ENCODE data around the gene DRC3.

Gene DRC3

DNA sequence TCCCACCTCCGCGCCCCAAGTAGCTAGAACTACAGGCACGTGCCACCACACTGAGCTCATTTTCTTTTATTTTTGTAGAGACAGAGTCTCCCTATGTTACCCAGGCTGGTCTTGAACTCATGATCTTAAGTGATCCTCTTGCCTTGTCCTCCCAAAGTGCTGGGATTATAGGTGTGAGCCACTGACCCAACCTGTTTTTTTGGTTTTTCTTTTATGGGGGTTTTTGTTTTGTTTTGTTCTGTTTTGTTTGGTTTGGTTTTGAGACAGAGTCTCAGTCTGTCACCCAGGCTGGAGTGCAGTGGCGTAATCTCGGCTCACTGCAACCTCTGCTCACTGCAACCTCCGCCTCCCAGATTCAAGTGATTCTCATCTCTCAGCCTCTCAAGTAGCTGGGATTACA is 82.9 kb downstream of the DRC3 start:
- no peak for DNase-seq (ENCODE audit: low read depth in 2 of 2)

DNA sequence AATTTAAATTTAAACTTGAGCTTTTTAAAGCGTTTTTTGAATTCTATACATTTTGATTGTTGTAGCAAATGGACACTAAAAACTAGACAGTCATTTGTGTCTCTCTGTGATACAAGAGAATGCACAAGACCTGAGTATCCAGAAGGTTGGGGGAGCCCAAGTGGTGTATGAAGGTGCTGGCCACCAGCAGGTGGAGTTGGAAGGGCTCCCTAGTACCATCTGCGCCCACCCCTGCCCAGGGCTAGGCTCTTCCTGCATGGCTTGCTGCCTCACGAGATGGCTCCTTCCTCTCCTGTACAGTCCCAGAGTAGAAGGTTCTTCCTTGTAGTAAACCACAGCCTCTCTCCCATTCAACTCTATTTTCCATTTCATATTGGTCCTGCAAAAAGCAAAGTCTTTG is 83.6 kb downstream of the DRC3 start:
- DNase-seq (ENCODE audit: low read depth in 2 of 2), result no peak

DNA sequence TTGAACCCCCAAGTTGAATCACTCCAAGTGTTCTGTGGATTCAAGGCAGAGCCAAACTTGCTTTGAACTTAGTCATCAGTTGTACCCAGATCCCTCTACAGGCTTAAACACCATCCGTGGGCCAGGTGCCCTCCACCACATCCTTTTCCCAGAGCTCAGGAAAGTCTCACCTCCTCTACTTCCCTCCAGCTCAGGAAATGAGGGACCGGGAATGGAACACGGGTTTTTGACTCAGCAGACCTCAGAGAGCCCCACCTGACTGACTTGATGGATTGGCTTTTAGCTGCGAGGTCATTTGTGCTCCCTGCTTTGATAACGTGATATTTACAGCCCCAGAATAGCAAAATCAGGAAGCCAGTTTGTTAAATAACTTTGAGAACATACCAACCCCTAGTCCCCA is 86.6 kb downstream of the DRC3 start:
- DNase-seq (ENCODE audit: low read depth in 2 of 2), result no peak

DNA sequence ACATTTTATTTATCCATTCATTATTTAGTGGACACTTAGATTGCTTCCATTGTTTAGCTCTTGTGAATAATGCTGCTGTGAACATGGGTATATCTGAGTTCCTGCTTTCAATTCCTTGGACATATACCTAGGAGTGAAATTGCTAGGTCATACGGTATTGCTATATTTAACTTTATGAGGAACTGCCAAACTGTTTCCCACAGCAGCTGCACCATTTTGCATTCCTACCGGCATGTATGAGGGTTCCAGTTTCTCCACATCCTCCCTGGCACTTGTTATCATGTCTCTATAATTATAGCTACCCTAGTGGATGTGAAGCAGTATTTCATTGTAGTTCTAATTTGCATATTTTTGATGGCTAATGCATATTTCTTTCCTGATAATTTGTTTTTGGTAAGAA is 91.4 kb downstream of the DRC3 start:
- no peak for DNase-seq (ENCODE audit: low read depth in 2 of 2)

DNA sequence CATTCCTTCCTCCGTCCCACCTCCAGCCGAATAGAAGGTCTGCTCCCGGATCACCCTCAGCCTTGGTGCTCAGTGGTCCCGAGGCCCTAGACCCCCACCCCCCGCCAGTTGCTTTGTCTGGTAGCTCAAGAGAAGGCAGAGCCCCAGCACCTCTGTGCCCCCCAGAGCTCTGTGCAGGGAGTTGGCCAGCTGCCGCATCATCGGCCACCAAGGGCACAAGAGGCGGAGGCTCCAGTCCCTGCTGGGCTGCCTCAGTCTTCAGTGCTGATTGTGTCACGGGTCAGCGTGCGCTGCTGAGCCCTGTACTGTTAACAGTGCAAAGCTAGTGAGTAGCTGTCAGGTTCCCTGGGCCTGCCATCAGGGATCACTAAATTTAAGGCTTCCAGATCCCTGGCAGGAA is 92.9 kb downstream of the DRC3 start:
- no peak for DNase-seq (ENCODE audit: low read depth in 2 of 2)

Data from activated CD8-positive, alpha-beta memory T cell treated with anti-CD3 and anti-CD28 coated beads for 4 hours (primary cell).